Panc1 (cell line): ENCODE results near the gene CXorf49.
"Not testable (repeated sequence)": the region's sequence is repeated elsewhere in the genome, so short reads cannot be mapped to it uniquely, and the experiment has no call there.

Experiments used
- POLR2AphosphoS5 ChIP-seq: IDR thresholded peaks from 2 replicates; pipeline ENCODE4 v1.6.1; 2012; ENCODE audit warnings: mild to moderate bottlenecking, low read depth, low read length, moderate library complexity
- SIN3A ChIP-seq: IDR thresholded peaks from 2 replicates; pipeline ENCODE4 v1.6.1; 2012; ENCODE audit warnings: low read depth, mild to moderate bottlenecking, low read length, moderate library complexity, borderline replicate concordance; ENCODE audit not compliant: insufficient read depth
- TCF7L2 ChIP-seq: IDR thresholded peaks from 2 replicates; pipeline ENCODE4 v1.6.1; 2011; ENCODE audit warnings: mild to moderate bottlenecking, low read depth, low read length, inconsistent platforms
- TF ChIP-seq, protein P1 (sequence below): fragments of 450-650 bp; IDR thresholded peaks from 2 replicates; pipeline ENCODE4 v1.5.1; 2017; ENCODE audit warnings: mild to moderate bottlenecking
- TF ChIP-seq, protein P2 (sequence below), 2 experiments: IDR thresholded peaks; 2 replicates each; pipeline ENCODE4 v1.6.1; 2011 to 2012; ENCODE audit warnings: low read depth in 2 of 2, control low read depth in 1 of 2, low read length in 1 of 2, mild to moderate bottlenecking in 1 of 2, moderate library complexity in 1 of 2; ENCODE audit not compliant: insufficient read depth in 1 of 2

DNA sequence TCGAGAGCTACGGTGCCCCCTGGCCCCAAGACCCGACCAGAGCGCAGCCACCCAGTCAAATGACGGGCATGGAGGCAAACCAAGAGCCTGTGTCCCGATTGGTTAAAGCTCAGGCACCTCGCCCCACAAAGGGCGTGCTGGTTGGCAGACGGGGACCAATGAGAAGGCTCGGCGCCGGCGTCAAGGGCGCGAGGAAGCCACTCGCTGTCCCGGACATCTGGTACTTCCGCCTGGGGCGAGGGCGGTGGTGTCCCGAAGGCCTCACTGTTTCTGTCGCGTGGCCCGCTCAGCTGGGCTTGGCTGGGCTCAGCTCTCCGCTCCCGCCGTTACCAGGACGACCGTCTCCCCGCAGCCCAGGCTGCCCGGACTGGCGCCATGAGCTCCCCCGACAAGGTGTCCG lies 45.0 kb upstream of the CXorf49 start, which contains the start of gene CXorf49B:
- TF ChIP-seq, protein P1, sequence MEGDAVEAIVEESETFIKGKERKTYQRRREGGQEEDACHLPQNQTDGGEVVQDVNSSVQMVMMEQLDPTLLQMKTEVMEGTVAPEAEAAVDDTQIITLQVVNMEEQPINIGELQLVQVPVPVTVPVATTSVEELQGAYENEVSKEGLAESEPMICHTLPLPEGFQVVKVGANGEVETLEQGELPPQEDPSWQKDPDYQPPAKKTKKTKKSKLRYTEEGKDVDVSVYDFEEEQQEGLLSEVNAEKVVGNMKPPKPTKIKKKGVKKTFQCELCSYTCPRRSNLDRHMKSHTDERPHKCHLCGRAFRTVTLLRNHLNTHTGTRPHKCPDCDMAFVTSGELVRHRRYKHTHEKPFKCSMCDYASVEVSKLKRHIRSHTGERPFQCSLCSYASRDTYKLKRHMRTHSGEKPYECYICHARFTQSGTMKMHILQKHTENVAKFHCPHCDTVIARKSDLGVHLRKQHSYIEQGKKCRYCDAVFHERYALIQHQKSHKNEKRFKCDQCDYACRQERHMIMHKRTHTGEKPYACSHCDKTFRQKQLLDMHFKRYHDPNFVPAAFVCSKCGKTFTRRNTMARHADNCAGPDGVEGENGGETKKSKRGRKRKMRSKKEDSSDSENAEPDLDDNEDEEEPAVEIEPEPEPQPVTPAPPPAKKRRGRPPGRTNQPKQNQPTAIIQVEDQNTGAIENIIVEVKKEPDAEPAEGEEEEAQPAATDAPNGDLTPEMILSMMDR, result not testable (repeated sequence)
- not testable (repeated sequence) for TF ChIP-seq SIN3A, POLR2AphosphoS5, TCF7L2
- TF ChIP-seq, protein P2, sequence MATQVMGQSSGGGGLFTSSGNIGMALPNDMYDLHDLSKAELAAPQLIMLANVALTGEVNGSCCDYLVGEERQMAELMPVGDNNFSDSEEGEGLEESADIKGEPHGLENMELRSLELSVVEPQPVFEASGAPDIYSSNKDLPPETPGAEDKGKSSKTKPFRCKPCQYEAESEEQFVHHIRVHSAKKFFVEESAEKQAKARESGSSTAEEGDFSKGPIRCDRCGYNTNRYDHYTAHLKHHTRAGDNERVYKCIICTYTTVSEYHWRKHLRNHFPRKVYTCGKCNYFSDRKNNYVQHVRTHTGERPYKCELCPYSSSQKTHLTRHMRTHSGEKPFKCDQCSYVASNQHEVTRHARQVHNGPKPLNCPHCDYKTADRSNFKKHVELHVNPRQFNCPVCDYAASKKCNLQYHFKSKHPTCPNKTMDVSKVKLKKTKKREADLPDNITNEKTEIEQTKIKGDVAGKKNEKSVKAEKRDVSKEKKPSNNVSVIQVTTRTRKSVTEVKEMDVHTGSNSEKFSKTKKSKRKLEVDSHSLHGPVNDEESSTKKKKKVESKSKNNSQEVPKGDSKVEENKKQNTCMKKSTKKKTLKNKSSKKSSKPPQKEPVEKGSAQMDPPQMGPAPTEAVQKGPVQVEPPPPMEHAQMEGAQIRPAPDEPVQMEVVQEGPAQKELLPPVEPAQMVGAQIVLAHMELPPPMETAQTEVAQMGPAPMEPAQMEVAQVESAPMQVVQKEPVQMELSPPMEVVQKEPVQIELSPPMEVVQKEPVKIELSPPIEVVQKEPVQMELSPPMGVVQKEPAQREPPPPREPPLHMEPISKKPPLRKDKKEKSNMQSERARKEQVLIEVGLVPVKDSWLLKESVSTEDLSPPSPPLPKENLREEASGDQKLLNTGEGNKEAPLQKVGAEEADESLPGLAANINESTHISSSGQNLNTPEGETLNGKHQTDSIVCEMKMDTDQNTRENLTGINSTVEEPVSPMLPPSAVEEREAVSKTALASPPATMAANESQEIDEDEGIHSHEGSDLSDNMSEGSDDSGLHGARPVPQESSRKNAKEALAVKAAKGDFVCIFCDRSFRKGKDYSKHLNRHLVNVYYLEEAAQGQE (IDR thresholded peaks at IDR 0.05; ENCODE audit: insufficient read depth in 1 of 2, low read depth in 2 of 2, low read length in 1 of 2), result not testable (repeated sequence)
